GM23338 (cell line): ENCODE measurements around the gene GPR137C.
A peak's percentile ranks its signal among the peaks of the same experiment; 100 is the strongest.

Experiments
- CREB1 ChIP-seq: fragments of 250-450 bp; sonication (Bioruptor Pico); IDR thresholded peaks from 2 replicates; pipeline ENCODE4 v1.5.0; 2020; ENCODE audit warnings: low read depth, mild to moderate bottlenecking, moderate library complexity
- CTCF ChIP-seq, 2 experiments: fragments of 200-600 bp in 1 of 2; sonication (generic) in 1 of 2; conservative IDR thresholded peaks; 2 replicates each; pipeline versions ENCODE4 v1.5.1 to v1.6.1; 2016 to 2017; ENCODE audit warnings: antibody characterized with exemption in 2 of 2, low read depth in 2 of 2, mild to moderate bottlenecking in 2 of 2, moderate library complexity in 1 of 2
- EZH2 ChIP-seq: fragments of 200-600 bp; sonication (generic); IDR thresholded peaks from one replicate; pipeline ENCODE4 v1.8.0; 2017; ENCODE audit warnings: antibody characterized with exemption, mild to moderate bottlenecking, low read depth; ENCODE audit not compliant: unreplicated experiment
- JUNB ChIP-seq: IDR thresholded peaks from one replicate; pipeline ENCODE4 v1.6.1; 2016; ENCODE audit warnings: antibody characterized with exemption; ENCODE audit not compliant: unreplicated experiment
- NANOG ChIP-seq: IDR thresholded peaks from 2 replicates; pipeline ENCODE4 v1.6.1; 2016; ENCODE audit warnings: antibody characterized with exemption, borderline replicate concordance
- POLR2AphosphoS5 ChIP-seq: IDR thresholded peaks from 2 replicates; pipeline ENCODE4 v1.6.1; 2016; ENCODE audit warnings: antibody characterized with exemption, low read depth
- REST ChIP-seq: IDR thresholded peaks from one replicate; pipeline ENCODE4 v1.6.1; 2018; ENCODE audit warnings: antibody characterized with exemption; ENCODE audit not compliant: unreplicated experiment

- TF ChIP-seq CTCF (conservative IDR thresholded peaks at IDR 0.05; ENCODE audit: low read depth in 2 of 2), result peak; percentile 27 to 54
- no peak for TF ChIP-seq POLR2AphosphoS5
- TF ChIP-seq REST, result no peak
- no peak for TF ChIP-seq EZH2
- no peak for TF ChIP-seq JUNB
- TF ChIP-seq CREB1 (CRISPR knock-in tag), result no peak
- no peak for TF ChIP-seq NANOG
These were observed 126.0 kb downstream of the GPR137C start for GRCh38 chr14:52678591-52678990.
